GM12874 (cell line): ENCODE data around the gene ARRDC3.

ENCODE experiments used
- TF ChIP-seq, protein P1 (sequence below): IDR thresholded peaks from 2 replicates; pipeline ENCODE4 v1.5.1; 2011; ENCODE audit warnings: low read depth, mild to moderate bottlenecking, control low read depth, low read length, moderate library complexity; ENCODE audit not compliant: insufficient read depth

Gene ARRDC3

GRCh38 chr5:91374893-91375520 is 8.1 kb downstream of the ARRDC3 start:
- TF ChIP-seq, protein P1, sequence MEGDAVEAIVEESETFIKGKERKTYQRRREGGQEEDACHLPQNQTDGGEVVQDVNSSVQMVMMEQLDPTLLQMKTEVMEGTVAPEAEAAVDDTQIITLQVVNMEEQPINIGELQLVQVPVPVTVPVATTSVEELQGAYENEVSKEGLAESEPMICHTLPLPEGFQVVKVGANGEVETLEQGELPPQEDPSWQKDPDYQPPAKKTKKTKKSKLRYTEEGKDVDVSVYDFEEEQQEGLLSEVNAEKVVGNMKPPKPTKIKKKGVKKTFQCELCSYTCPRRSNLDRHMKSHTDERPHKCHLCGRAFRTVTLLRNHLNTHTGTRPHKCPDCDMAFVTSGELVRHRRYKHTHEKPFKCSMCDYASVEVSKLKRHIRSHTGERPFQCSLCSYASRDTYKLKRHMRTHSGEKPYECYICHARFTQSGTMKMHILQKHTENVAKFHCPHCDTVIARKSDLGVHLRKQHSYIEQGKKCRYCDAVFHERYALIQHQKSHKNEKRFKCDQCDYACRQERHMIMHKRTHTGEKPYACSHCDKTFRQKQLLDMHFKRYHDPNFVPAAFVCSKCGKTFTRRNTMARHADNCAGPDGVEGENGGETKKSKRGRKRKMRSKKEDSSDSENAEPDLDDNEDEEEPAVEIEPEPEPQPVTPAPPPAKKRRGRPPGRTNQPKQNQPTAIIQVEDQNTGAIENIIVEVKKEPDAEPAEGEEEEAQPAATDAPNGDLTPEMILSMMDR = no peak

- TF ChIP-seq, protein P1 = no peak
Measured at GRCh38 chr5:91373600-91373999, 9.5 kb downstream of the ARRDC3 start.

DNA sequence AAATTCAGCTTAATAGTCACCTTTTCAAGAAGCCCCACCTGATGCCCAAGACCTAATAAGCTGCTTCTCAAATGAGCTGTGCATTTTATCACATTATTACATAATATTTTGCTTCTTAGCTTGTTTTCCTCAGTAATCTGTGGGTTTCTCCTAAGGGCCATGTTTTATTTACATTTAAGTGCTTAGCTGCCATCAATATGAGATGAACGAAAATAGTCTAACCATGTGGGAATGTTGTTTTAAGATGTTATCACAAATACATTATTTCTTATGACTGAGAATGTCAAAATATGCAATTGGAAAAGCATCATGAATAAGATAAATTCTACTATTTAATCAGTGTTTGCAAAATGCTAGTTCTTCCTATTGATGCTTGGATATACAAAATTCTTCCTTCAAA is 10.1 kb downstream of the ARRDC3 start:
- TF ChIP-seq, protein P1 = no peak

GRCh38 chr5:91369480-91369879 is 13.6 kb downstream of the ARRDC3 start:
- TF ChIP-seq, protein P1 = no peak

DNA sequence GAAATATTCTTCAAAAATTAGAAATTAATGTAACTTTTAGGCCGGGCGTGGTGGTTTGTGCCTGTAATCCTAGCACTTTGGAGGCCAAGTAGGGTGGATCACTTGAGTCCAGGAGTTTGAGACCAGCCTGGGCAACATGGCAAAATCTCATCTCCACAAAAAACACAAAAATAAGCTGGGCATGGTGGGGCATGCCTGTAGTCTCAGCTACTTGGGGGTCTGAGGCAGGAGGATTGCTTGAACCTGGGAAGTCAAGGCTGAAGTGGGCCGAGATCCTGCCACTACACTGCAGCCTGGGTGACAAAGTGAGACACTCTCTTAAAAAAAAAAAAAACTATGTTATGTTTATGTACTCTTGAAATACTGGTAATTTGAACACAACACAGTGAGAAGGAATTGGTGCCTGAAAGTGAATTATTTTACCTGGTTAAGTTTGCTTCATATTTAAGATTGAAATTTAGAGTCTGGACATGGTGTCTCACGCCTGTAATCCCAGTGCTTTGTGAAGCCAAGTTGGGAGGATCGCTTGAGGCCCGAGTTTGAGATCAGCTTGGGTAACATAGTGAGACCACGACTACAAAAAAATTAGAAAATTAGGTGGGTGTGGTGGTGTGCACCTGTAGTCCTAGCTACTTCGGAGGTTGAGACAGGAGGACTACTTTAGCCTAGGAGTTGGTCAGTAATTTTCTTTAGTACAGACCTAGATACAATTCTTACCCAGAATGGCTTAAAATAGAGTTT is 15.0 kb downstream of the ARRDC3 start:
- TF ChIP-seq, protein P1 = no peak

- TF ChIP-seq, protein P1 = no peak
Measured at GRCh38 chr5:91367344-91367743, 15.8 kb downstream of the ARRDC3 start.

- TF ChIP-seq, protein P1 = no peak
Measured at GRCh38 chr5:91366551-91366950, 16.6 kb downstream of the ARRDC3 start.
